H9 (cell line): ENCODE results near the gene LLGL2. TPM values are rescaled to one million over a fixed set of nuclear protein-coding genes. Genes with fewer than 3 reads are reported as not detected.

Source experiments
- DNase-seq: peaks from one replicate; pipeline ENCODE4 v3.0.0-alpha.2; 2017
- H2AFZ ChIP-seq: one replicate; pipeline ENCODE4 v1.6.1; 2013; ENCODE audit warnings: mild to moderate bottlenecking, low read length, control low read depth, moderate library complexity
- H2AK5ac ChIP-seq: 2 replicates; pipeline ENCODE4 v1.6.1; 2013; ENCODE audit warnings: low read length, control low read depth, mixed read lengths; ENCODE audit not compliant: insufficient read length
- H2BK120ac ChIP-seq: one replicate; pipeline ENCODE4 v1.6.1; 2013; ENCODE audit warnings: low read depth, mild to moderate bottlenecking, low read length, control low read depth, inconsistent platforms; ENCODE audit not compliant: poor library complexity, severe bottlenecking
- H2BK12ac ChIP-seq: 2 replicates; pipeline ENCODE4 v1.6.1; 2013; ENCODE audit warnings: low read length, control low read depth, mixed read lengths, low read depth; ENCODE audit not compliant: insufficient read length
- H2BK15ac ChIP-seq: 2 replicates; pipeline ENCODE4 v1.6.1; 2013; ENCODE audit warnings: low read depth, low read length, control low read depth
- H2BK20ac ChIP-seq: one replicate; pipeline ENCODE4 v1.6.1; 2013; ENCODE audit warnings: low read depth, mild to moderate bottlenecking, low read length, control low read depth, inconsistent platforms; ENCODE audit not compliant: poor library complexity, severe bottlenecking
- H2BK5ac ChIP-seq: 2 replicates; pipeline ENCODE4 v1.6.1; 2013; ENCODE audit warnings: low read length, control low read depth, mixed read lengths; ENCODE audit not compliant: insufficient read length
- H3K14ac ChIP-seq: 2 replicates; pipeline ENCODE4 v1.6.1; 2013; ENCODE audit warnings: low read length, control low read depth; ENCODE audit not compliant: insufficient read depth
- H3K18ac ChIP-seq: 2 replicates; pipeline ENCODE4 v1.6.1; 2013; ENCODE audit warnings: low read depth, mild to moderate bottlenecking, mixed read lengths, low read length, control low read depth; ENCODE audit not compliant: insufficient read length
- H3K23ac ChIP-seq: 2 replicates; pipeline ENCODE4 v1.6.1; 2013; ENCODE audit warnings: low read length, control low read depth, mixed read lengths, low read depth; ENCODE audit not compliant: insufficient read length
- H3K23me2 ChIP-seq: 2 replicates; pipeline ENCODE4 v1.6.1; 2013; ENCODE audit warnings: low read depth, mild to moderate bottlenecking, mixed read lengths, low read length, control low read depth; ENCODE audit not compliant: insufficient read length, poor library complexity, severe bottlenecking
- H3K27ac ChIP-seq: 2 replicates; pipeline ENCODE4 v1.5.1; 2013; ENCODE audit warnings: low read length, control low read depth, mixed read lengths, low read depth; ENCODE audit not compliant: insufficient read length
- H3K27me3 ChIP-seq: 2 replicates; pipeline ENCODE4 v1.6.1; 2013; ENCODE audit warnings: low read length, control low read depth, inconsistent platforms; ENCODE audit not compliant: insufficient read depth
- H3K4ac ChIP-seq: 2 replicates; pipeline ENCODE4 v1.6.1; 2013; ENCODE audit warnings: low read depth, mild to moderate bottlenecking, control low read depth, inconsistent platforms, low read length, moderate library complexity
- H3K4me1 ChIP-seq: 2 replicates; pipeline ENCODE4 v1.6.1; 2013; ENCODE audit warnings: low read length, control low read depth, inconsistent platforms; ENCODE audit not compliant: insufficient read depth
- H3K4me2 ChIP-seq: 2 replicates; pipeline ENCODE4 v1.6.1; 2013; ENCODE audit warnings: low read length, control low read depth, mixed read lengths; ENCODE audit not compliant: insufficient read length, insufficient read depth
- H3K56ac ChIP-seq: 2 replicates; pipeline ENCODE4 v1.6.1; 2013; ENCODE audit warnings: low read depth, mild to moderate bottlenecking, mixed read lengths, low read length, control low read depth; ENCODE audit not compliant: insufficient read length
- H3K79me1 ChIP-seq: 2 replicates; pipeline ENCODE4 v1.6.1; 2013; ENCODE audit warnings: low read depth, mild to moderate bottlenecking, moderate library complexity, low read length, control low read depth, inconsistent platforms; ENCODE audit not compliant: insufficient read depth, poor library complexity, severe bottlenecking
- H3K79me2 ChIP-seq: 2 replicates; pipeline ENCODE4 v1.6.1; 2013; ENCODE audit warnings: low read length, control low read depth, inconsistent platforms; ENCODE audit not compliant: insufficient read depth
- H3K9ac ChIP-seq: 2 replicates; pipeline ENCODE4 v1.6.1; 2013; ENCODE audit warnings: low read length, control low read depth, mixed read lengths; ENCODE audit not compliant: insufficient read length; ENCODE audit errors: extremely low read depth
- H3K9me3 ChIP-seq: one replicate; pipeline ENCODE4 v1.6.1; 2013; ENCODE audit warnings: low read depth, low read length, inconsistent platforms; ENCODE audit not compliant: control insufficient read depth
- H3T11ph ChIP-seq: one replicate; pipeline ENCODE4 v1.6.1; 2013; ENCODE audit warnings: mild to moderate bottlenecking, low read length, control low read depth, inconsistent platforms
- H4K20me1 ChIP-seq: one replicate; pipeline ENCODE4 v1.6.1; 2013; ENCODE audit not compliant: control insufficient read depth, insufficient read length, insufficient read depth
- H4K5ac ChIP-seq: 2 replicates; pipeline ENCODE4 v1.6.1; 2013; ENCODE audit warnings: low read depth, mild to moderate bottlenecking, mixed read lengths, low read length, control low read depth; ENCODE audit not compliant: insufficient read length
- H4K8ac ChIP-seq: replicated peaks from 2 replicates; pipeline ENCODE4 v1.6.1; 2013; ENCODE audit warnings: low read length, control low read depth, mixed read lengths, low read depth; ENCODE audit not compliant: insufficient read length
- H4K91ac ChIP-seq: 2 replicates; pipeline ENCODE4 v1.6.1; 2013; ENCODE audit warnings: low read depth, mild to moderate bottlenecking, moderate library complexity, mixed read lengths, low read length, control low read depth; ENCODE audit not compliant: insufficient read length
- H3K27ac Mint-ChIP-seq, 3 experiments: 2 replicates in 2 of 3; 3 replicates in 1 of 3; pipeline ENCODE4 v1.8.0; 2020 to 2021; ENCODE audit warnings: mixed read lengths in 3 of 3, mild to moderate bottlenecking in 1 of 3, moderate library complexity in 1 of 3
- H3K27me3 Mint-ChIP-seq: 2 replicates; pipeline ENCODE4 v1.8.0; 2021; ENCODE audit warnings: low read depth, mild to moderate bottlenecking, moderate library complexity, mixed read lengths
- H3K36me3 Mint-ChIP-seq, 3 experiments: 2 replicates in 2 of 3; 3 replicates in 1 of 3; pipeline ENCODE4 v1.8.0; 2020 to 2021; ENCODE audit warnings: low read depth in 3 of 3, mixed read lengths in 3 of 3; ENCODE audit not compliant: insufficient read depth in 1 of 3
- H3K4me1 Mint-ChIP-seq, 2 experiments: 2 replicates each; pipeline ENCODE4 v1.8.0; 2020; ENCODE audit warnings: mixed read lengths in 2 of 2
- H3K4me3 Mint-ChIP-seq, 2 experiments: 2 replicates in 1 of 2; 3 replicates in 1 of 2; pipeline ENCODE4 v1.8.0; 2020 to 2021; ENCODE audit warnings: mild to moderate bottlenecking in 2 of 2, mixed read lengths in 2 of 2, moderate library complexity in 1 of 2
- H3K9me3 Mint-ChIP-seq, 2 experiments: 2 replicates in 1 of 2; 3 replicates in 1 of 2; pipeline ENCODE4 v1.8.0; 2020; ENCODE audit warnings: mild to moderate bottlenecking in 2 of 2, mixed read lengths in 2 of 2, moderate library complexity in 1 of 2
- WGBS: extraction: QIAGEN DNeasy Blood & Tissue Kit; methylation state at CpG from one replicate; pipeline ENCODE4 v1.1.7; 2013; ENCODE audit warnings: missing lambda C conversion rate, low lambda C conversion rate, mixed read lengths; ENCODE audit not compliant: insufficient read length; ENCODE audit errors: extremely low coverage; 5-methylcytosine and 5-hydroxymethylcytosine counted together
- total RNA-seq: library from RNA; stranded (reverse); gene quantifications from 2 replicates; pipeline ENCODE4 v1.2.1, GENCODE V29; 2021
- TF ChIP-seq, protein P1 (sequence below): fragments of 200-600 bp; sonication (generic); conservative IDR thresholded peaks from 3 replicates; pipeline ENCODE4 v1.8.0; 2021; ENCODE audit warnings: antibody characterized with exemption, mild to moderate bottlenecking

The LLGL2 gene
- total RNA-seq, 1 experiment from 2014 or later: 90.4 TPM

DNA sequence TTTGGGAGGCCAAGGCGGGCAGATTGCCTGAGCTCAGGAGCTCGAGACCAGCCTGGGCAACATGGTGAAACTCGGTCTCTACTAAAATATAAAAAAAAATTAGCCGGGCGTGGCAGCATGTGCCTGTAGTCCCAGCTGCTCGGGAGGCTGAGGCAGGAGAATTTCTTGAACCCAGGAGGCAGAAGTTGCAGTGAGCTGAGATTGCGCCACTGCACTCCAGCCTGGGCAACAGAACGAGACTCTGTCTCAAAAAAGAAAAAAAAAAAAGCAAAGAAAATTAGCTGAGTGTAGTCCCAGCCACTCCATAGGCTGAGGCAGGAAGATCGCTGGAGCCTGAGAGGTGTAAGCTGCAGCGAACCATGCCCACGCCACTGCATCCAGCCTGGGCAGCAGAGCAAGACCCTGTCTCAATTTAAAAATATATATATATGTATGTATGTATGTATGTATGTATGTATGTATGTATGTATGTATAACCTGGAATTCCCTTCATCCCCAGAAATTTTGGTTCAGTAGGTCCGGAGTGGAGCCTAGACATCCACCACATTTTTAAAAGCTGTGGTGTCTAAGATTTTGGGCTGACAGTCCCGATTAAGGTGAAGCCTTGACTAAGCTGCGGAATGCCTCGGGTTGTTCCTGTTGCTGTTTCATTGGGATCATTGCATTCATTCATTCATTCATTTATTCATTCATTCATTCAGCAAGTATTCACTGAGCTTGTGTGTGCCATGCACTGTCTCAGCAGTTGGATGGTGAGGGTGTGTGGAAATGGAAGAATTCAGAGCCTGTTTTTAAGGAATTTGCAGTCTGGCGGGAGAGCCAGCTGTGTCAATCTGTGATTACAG lies 43.2 kb upstream of the LLGL2 start:
- H3K4me2 ChIP-seq: no peak overlapping the region
- H3K4me3 Mint-ChIP-seq: no peak overlapping the region
- no CpG with 5 or more reads among the region's 16 CpGs for WGBS
- H2BK5ac ChIP-seq: no peak overlapping the region
- H3K4me1 Mint-ChIP-seq: peaks cover 21 to 33% of the 10 kb centered on the region in 2 experiments
- H3K4me1 ChIP-seq: no peaks in the 10 kb centered on the region
- H2BK20ac ChIP-seq: no peak overlapping the region
- H2BK15ac ChIP-seq: no peak overlapping the region
- no peak for DNase-seq
- peak overlapping the region in 1 of 3 experiments; percentile 89; a peak in 1 of 7 replicates for H3K27ac Mint-ChIP-seq
- no peak overlapping the region for H3K14ac ChIP-seq
- H3K27me3 ChIP-seq: no peaks in the 10 kb centered on the region
- no peak overlapping the region for H2AFZ ChIP-seq
- H4K91ac ChIP-seq: no peak overlapping the region
- H3K9me3 ChIP-seq: no peaks in the 10 kb centered on the region
- no peak overlapping the region for H3K23ac ChIP-seq
- H3T11ph ChIP-seq: no peak overlapping the region
- no peaks in the 10 kb centered on the region for H3K23me2 ChIP-seq
- H2BK12ac ChIP-seq: no peak overlapping the region
- H4K8ac ChIP-seq: no peak overlapping the region
- no peaks in the 10 kb centered on the region for H4K20me1 ChIP-seq
- TF ChIP-seq, protein P1, sequence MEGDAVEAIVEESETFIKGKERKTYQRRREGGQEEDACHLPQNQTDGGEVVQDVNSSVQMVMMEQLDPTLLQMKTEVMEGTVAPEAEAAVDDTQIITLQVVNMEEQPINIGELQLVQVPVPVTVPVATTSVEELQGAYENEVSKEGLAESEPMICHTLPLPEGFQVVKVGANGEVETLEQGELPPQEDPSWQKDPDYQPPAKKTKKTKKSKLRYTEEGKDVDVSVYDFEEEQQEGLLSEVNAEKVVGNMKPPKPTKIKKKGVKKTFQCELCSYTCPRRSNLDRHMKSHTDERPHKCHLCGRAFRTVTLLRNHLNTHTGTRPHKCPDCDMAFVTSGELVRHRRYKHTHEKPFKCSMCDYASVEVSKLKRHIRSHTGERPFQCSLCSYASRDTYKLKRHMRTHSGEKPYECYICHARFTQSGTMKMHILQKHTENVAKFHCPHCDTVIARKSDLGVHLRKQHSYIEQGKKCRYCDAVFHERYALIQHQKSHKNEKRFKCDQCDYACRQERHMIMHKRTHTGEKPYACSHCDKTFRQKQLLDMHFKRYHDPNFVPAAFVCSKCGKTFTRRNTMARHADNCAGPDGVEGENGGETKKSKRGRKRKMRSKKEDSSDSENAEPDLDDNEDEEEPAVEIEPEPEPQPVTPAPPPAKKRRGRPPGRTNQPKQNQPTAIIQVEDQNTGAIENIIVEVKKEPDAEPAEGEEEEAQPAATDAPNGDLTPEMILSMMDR: no peak
- H3K9ac ChIP-seq: no peak overlapping the region
- H4K5ac ChIP-seq: no peak overlapping the region
- H3K56ac ChIP-seq: no peak overlapping the region
- H3K27ac ChIP-seq: no peak overlapping the region
- H2AK5ac ChIP-seq: no peak overlapping the region
- no peak overlapping the region for H2BK120ac ChIP-seq
- H3K27me3 Mint-ChIP-seq: no peaks in the 10 kb centered on the region
- H3K18ac ChIP-seq: no peak overlapping the region
- H3K79me2 ChIP-seq: no peaks in the 10 kb centered on the region
- H3K4ac ChIP-seq: no peak overlapping the region
- peaks cover 1 to 9% (median 7%) of the 10 kb centered on the region in 3 experiments; a peak in 3 of 7 replicates for H3K36me3 Mint-ChIP-seq
- H3K9me3 Mint-ChIP-seq: no peaks in the 10 kb centered on the region
- H3K79me1 ChIP-seq: no peaks in the 10 kb centered on the region
